Esophagus muscularis mucosa (tissue), 4 donors: ENCODE data around the gene ETV6.

Experiments
- EP300 ChIP-seq: sonication (generic); formaldehyde crosslinking; IDR thresholded peaks from one replicate; pipeline ENCODE4 v1.6.1; 2017; ENCODE audit warnings: antibody characterized with exemption
- POLR2A ChIP-seq: fragments of 450-650 bp; IDR thresholded peaks from one replicate; pipeline ENCODE4 v1.6.1; 2017; ENCODE audit warnings: antibody characterized with exemption, moderate library complexity, mild to moderate bottlenecking, low read depth
- TF ChIP-seq, protein P1 (sequence below), 3 experiments: fragments of 200-600 bp in 2 of 3; fragments of 450-650 bp in 1 of 3; sonication (generic) in 2 of 3; IDR thresholded peaks; one replicate each; pipeline ENCODE4 v1.5.1; 2017 to 2019; ENCODE audit warnings: antibody characterized with exemption in 3 of 3, mild to moderate bottlenecking in 2 of 3, moderate library complexity in 1 of 3

DNA sequence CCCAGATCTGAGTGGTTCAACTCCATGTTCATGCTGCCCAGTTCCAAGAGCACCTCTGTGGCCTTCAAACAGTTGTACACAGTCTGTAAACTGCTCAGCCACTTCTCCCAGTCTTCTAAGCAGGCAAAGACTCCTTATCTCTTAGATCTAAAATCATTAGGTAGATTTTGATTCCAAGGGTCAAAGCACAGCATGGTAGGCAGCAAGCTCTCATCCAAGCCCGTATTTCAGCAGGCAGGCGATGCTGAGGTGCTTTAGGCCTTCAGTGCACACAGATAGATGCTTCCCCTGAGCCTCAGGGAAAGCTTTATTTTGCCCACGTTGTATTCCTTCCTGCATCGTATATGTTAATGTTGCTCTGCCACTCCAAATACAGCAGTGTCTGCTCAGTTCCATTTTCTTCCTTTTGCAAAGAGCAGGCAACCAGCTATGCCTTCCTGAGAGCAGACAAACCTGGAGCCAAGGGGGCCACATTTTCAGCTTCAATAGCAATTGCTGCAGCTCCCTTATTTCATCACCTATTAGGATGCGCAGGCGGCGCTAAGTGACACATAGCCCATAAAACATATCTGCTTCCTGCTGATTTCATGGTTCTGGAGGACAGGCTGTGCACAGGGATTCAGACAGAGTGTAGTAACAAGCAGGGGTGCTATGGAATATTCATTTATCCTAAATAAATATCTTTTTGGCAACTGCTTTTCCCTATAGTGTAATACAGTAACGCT, 67.5 kb downstream of the ETV6 start:
- TF ChIP-seq, protein P1, sequence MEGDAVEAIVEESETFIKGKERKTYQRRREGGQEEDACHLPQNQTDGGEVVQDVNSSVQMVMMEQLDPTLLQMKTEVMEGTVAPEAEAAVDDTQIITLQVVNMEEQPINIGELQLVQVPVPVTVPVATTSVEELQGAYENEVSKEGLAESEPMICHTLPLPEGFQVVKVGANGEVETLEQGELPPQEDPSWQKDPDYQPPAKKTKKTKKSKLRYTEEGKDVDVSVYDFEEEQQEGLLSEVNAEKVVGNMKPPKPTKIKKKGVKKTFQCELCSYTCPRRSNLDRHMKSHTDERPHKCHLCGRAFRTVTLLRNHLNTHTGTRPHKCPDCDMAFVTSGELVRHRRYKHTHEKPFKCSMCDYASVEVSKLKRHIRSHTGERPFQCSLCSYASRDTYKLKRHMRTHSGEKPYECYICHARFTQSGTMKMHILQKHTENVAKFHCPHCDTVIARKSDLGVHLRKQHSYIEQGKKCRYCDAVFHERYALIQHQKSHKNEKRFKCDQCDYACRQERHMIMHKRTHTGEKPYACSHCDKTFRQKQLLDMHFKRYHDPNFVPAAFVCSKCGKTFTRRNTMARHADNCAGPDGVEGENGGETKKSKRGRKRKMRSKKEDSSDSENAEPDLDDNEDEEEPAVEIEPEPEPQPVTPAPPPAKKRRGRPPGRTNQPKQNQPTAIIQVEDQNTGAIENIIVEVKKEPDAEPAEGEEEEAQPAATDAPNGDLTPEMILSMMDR (IDR thresholded peaks at IDR 0.05): no peak
- TF ChIP-seq POLR2A (no peak), EP300 (no peak)
